GM23248 (cell line): ENCODE results near the gene BICRA.

ENCODE experiments used
- EZH2 ChIP-seq: fragments of 200-600 bp; sonication (generic); IDR thresholded peaks from 2 replicates; pipeline ENCODE4 v1.6.1; 2018; ENCODE audit warnings: antibody characterized with exemption, mild to moderate bottlenecking; ENCODE audit not compliant: insufficient read depth, poor library complexity, severe bottlenecking
- EZH2phosphoT487 ChIP-seq: fragments of 200-600 bp; sonication (generic); IDR thresholded peaks from 2 replicates; pipeline ENCODE4 v1.6.1; 2018; ENCODE audit warnings: antibody characterized with exemption, moderate library complexity, mild to moderate bottlenecking, low read depth; ENCODE audit not compliant: insufficient read depth

DNA sequence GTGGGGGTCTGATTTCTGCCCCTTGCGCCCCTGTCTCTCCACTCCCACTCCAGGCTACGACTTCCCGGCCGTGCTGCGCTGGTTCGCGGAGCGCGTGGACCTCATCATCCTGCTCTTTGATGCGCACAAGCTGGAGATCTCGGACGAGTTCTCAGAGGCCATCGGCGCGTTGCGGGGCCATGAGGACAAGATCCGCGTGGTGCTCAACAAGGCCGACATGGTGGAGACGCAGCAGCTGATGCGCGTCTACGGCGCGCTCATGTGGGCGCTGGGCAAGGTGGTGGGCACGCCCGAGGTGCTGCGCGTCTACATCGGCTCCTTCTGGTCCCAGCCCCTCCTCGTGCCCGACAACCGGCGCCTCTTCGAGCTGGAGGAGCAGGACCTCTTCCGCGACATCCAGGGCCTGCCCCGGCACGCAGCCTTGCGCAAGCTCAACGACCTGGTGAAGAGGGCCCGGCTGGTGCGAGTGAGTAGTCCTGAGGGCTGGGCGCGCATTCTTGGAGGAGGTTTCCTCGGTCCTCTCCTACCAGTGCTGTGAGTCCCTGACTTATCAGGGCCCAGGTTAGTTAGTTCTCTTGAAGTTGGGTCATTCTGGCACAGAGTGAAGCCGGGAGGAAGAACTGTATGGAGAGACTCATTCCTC lies 116.9 kb downstream of the BICRA start:
- no peak for TF ChIP-seq EZH2phosphoT487
- TF ChIP-seq EZH2: no peak
